Gastroesophageal sphincter (tissue), 3 donors: ENCODE measurements around the gene ADGRG3.

ENCODE experiments used
- CTCF ChIP-seq, 4 experiments: fragments of 200-600 bp in 2 of 4; fragments of 450-650 bp in 2 of 4; sonication (generic) in 1 of 4; IDR thresholded peaks; one replicate each; pipeline ENCODE4 v1.5.1; 2017 to 2019; ENCODE audit warnings: antibody characterized with exemption in 4 of 4, mild to moderate bottlenecking in 2 of 4, moderate library complexity in 2 of 4
- POLR2A ChIP-seq, 2 donors: fragments of 450-650 bp; IDR thresholded peaks; one replicate each; pipeline ENCODE4 v1.6.1; 2017; ENCODE audit warnings: antibody characterized with exemption in 2 of 2, mild to moderate bottlenecking in 2 of 2, moderate library complexity in 1 of 2
- POLR2AphosphoS5 ChIP-seq: sonication (generic); formaldehyde crosslinking; IDR thresholded peaks from one replicate; pipeline ENCODE4 v1.6.1; 2017; ENCODE audit warnings: antibody characterized with exemption

GRCh38 chr16:57630407-57630797, 37.7 kb upstream of the ADGRG3 start:
- no peak for TF ChIP-seq CTCF (IDR thresholded peaks at IDR 0.05)
- no peak for TF ChIP-seq POLR2AphosphoS5
- TF ChIP-seq POLR2A (IDR thresholded peaks at IDR 0.05), result no peak
